T1000 (cell line): ENCODE data around the gene NOVA1.

Experiments
- DNase-seq: peaks from one replicate; lab custom pipeline; 2025; ENCODE audit warnings: mixed read lengths; lab: John Stamatoyannopoulos, UW

Gene NOVA1

DNA sequence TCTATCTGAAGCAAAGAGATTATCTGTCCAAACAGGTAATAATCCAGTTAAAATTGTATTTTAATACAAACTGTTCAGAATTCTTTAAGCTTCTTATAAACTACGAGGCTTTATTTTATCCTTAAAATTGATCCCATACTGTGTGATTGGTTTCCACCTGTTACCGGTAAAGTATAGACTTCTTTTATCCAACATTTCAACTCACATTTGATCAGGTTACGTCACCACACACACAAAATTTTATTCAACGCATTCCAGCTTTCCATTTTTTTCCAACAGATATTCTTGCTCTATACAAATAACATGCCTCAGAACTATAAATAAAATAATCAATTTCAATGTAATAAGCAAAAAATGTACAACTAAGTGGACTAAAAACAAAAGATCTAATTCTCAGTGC, 4.5 kb downstream of the NOVA1 start:
- no peak for DNase-seq

DNA sequence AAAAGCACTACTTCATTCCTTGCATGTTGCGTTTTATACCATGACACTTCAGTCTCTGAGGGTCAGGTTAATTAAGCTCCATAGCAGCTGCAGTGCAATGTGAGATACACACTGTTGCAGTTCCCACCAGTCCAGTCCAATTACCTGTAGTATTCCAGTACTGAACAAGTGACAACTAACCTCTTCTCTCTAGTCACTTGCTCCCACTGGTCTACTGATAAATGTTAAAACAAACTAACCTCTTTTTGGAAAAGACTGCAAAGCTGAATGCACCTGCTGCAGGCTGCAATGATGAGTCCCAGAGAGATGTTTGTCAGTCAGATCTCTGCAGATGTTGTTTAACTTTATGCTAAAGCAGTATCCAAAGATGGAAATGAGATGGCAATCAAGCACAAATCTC, 7.9 kb downstream of the NOVA1 start:
- no peak for DNase-seq

DNA sequence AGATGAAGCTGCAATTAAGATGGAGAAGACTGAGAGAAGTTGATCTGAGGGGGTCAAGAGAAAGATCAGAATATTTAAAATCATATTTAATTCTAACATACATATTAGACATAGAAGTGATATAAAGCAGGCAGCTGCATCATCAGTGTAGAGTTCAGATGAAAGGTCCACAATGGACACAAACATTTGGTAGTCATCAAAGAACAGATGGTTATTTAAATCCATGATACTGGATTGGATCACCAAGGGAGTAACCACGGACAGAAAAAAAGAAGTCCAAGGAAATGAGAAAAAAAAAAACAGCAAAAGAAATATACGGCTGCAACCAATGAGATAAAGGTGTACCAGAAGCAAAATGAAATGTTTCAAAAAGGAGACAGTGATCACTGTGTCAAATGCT, 20.1 kb downstream of the NOVA1 start:
- no peak for DNase-seq

- no peak for DNase-seq
Observed at GRCh38 chr14:26554069-26554772, 43.6 kb downstream of the NOVA1 start.

DNA sequence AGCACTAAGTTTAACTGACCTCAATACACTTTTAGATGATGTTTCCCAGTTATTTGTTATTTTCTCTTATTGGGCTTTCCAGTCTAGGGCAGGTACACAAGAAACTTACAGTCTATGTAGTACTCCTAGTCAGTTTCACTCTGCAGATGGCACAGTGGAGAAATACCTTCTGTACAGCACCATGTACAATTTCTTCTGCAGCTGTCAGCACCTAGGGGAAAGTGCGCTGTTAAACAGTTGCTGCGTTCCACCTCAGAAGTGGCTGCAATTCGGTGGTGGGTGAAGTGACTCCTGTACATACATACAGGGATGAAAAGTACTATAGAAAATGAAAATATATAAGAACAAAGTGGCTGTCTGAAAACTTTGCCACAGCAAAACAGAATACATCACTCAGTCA, 48.3 kb downstream of the NOVA1 start:
- DNase-seq, result no peak

DNA sequence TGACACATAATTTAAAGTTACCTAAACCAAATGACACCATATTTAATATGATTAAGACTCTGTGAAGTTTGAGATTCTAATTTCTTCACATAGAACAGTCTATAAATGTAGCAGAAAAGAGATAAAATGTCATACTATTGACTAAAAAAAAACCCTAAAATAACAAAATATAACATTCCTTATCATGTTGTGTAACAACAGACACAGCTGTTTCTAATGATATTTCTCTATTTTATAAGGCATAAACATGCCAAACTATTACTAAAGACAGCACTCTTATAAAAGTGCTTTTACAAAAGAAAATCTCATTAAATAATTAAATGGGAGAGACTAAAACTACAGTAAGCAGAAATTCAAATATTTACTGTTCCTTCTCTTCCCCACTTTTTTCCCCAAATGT, 49.4 kb downstream of the NOVA1 start:
- no peak for DNase-seq

GRCh38 chr14:26538176-26538575, 59.7 kb downstream of the NOVA1 start:
- DNase-seq, result no peak

DNA sequence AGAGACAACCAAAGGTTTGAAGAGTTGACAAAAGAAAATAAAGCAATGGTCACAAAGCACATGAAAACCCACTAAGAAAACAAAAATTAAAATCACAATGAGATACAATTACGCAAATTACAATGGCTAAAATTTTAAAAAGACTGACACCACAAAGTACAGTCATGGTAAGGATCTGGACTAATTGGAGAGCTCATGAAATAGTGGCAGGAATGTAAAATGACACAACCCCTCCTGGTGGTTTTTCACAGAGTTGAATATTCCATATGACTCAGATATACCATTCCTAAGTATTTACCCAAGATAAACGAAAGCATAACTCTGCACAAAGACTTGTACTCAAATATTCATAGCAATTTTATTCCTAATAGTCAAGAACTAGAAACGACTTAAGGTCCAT, 65.9 kb downstream of the NOVA1 start:
- no peak for DNase-seq

GRCh38 chr14:26528415-26529182, 69.2 kb downstream of the NOVA1 start:
- DNase-seq, result no peak

- DNase-seq, result peak; percentile 5
Observed at GRCh38 chr14:26527095-26527494, 70.7 kb downstream of the NOVA1 start.

DNA sequence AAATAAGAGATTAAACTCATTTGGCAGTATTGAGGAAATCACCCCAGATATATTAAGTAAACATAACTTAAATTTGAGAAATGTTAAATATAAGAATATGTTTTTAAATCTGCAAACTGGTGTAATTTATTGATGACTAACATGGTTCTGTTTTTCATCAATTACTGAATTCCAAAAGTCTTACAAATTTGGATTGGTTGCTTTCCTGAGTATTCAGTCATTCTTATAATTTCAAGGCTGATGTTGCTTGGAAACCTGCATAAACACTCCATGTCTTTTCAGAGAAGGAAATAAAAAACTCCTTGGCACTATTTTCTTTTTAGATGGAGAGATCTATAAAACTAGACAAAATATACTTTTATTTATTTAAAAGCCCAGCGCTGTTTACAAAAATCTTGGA, 71.7 kb downstream of the NOVA1 start:
- DNase-seq, result no peak

DNA sequence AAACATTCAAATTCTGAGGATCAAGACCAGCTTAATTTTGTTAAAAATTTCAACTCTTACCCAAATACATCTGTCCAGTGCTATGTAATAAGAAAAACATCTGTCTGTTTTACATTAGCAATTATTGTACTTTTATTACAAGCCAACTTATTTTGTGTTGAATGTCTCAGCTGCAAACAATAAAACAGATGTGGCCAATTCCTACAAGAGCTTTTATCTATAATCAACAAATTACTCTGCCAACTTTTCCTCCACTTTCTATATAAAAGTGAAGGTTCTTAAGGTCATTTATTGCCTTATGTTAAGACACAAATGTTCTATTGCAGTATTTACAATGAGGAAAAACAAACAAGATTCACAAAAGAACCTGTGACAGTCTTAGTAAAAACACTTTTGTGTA, 72.7 kb downstream of the NOVA1 start:
- no peak for DNase-seq

DNA sequence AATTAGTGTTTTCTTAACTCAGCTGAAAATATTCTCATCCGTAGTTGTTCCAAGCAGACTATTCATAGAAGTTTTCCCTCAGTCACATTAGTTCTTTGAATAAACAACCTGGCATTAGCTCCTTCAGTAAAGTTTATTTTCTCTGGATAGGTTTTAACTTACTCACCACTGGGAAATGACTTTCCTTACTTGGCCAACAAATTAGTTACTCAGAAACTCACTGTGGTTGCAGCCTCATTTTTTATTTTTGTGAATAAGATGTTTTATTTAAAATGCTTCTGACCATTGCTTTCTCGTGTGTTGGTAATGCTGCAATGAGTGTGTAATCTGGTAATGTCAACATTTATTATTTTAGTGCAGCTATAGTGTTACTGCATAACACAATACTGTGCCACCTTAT, 74.9 kb downstream of the NOVA1 start:
- no peak for DNase-seq

DNA sequence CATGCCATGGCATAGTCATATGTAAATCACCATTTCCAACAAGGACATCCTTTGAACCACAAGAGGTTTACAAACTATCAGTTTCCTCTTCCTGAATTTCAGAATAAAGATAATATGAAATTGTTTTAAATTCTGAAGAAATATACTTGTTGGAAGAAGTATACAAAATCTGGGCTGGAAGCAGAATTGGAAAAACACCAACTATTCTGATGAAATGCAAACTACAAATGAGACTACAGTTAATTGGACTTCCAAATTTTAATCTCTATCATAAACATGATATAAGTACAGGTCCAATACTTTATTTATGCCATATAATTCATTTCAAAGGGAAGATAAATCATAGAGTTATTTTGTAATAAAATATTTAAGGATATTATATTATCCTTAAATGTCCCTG, 80.1 kb downstream of the NOVA1 start:
- DNase-seq, result no peak

DNA sequence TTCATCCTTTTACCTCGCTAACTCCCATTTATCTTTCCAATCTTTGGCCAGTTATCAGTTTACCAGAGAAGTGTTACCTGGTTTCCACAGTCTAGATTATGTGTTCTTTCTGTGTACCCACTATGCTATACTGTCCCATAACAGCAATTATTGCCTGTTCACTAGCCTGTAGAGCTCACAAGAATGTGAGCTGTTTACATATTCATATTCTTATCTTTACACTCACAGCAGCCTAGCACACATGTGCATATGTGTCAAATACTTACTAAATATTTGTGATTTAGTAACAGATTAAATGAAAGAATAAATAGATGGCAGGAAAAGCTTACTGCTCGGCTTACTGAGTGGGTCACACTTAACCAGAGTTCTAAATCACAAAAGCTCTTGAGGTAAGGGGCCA, 97.8 kb downstream of the NOVA1 start:
- DNase-seq, result no peak

DNA sequence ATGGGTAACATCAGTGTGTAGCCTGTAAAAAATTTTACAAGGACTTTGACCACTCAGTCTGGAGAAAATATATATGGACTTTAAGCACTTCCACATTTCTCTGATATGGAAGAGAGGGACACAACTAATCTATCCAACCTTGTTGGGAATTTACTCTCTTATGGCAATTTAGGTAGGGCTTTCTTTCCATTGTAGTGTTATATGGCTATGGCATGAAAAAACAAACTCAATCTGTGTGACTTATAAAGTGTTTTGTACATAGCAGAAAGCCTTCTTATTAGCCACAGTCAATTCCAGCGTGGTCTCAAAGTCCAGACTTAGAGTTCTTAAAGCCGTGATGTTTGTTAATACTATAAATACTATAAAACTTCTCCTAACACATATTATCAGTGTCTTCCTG, 98.3 kb downstream of the NOVA1 start:
- no peak for DNase-seq

DNA sequence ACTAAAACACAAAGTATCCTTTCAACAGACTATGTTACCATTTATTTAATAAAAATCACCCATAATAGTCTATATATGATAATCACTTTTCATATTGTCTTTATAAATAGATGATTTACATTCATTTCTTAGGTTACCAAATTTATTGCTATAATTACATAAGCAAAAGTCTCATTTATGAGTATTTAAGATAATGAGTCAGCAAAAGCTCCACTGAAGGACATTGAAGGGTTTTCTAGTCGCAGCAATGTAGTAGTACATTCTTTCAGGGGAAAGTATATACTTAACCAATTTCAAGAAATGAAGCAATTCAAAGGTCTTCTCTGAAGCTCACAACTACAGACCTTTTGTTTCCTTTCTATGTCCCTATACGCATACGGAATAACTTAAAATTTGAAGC, 110.9 kb downstream of the NOVA1 start:
- no peak for DNase-seq

DNA sequence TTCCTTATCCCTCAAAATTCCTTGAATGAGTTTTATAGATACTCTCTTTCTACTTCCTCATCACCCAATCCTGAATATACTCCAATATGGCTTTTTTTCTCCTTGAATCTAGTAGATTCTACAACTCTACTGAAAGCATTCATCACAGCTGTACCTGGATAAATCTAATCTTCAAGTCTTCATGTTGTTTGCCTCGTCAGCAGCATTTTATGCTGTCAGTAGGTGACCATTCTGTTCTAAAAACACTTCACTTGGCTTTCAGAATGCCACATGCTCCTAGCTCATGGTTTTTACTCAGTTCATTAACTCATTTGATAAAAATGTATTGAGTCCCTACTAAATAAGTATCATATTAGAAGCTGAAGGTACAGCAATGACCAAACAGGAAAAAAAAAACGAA, 113.3 kb downstream of the NOVA1 start:
- DNase-seq, result no peak

DNA sequence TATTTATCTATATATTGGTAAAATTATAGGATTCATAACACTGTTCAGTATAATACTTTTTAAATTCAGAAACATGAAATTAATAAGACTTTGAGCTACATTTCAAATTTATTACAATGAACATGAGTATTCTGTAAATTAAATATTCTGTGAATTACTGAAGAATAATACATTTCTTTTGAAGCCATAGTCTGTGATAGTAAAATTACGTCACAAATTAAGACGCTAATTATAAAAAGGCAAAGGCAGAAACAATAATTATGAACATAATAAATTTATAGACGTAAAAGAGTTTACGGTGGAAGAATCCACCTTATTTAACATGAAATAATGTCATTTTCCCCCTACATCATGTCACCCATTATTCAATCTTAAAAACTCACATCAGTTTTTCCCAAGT, 118.9 kb downstream of the NOVA1 start:
- DNase-seq, result no peak

DNA sequence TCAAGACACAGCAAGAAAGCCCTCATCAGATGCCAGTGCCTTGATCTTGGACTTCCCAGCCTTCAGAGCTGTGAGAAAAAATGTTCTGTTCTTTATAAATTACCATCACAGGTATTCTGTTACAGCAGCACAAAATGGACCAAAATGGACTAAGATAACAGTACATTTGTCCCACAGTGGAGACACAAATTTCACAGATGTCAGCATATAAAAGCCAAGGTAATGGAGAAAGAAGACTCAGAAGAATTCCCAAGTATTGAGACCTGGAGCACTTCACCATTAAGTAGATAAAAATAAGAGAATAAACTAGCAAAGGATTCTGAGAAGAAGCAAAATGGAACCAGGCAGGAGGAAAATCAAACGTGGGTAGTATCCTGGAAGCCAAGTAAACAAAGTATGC, 131.0 kb downstream of the NOVA1 start:
- DNase-seq, result no peak

DNA sequence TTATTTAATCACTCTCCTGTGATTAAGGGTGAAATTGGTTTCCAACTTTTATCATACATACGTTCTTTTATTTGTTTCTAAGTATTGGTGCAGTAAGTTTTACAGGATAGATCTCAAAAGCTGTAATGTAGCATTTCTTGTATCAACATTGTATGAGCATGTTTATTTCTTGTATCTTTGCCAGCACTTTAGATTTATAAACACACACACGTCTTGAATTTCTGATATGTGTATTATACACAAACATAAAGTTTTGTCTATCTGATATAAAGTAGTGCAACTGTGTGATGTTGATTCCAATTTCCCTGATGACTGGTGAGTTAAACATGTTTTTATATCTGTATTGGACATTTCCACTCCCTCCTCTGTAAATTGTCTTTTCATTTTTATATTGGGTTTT, 134.7 kb downstream of the NOVA1 start:
- DNase-seq, result no peak

GRCh38 chr14:26454105-26454504, 143.7 kb downstream of the NOVA1 start:
- DNase-seq, result no peak

DNA sequence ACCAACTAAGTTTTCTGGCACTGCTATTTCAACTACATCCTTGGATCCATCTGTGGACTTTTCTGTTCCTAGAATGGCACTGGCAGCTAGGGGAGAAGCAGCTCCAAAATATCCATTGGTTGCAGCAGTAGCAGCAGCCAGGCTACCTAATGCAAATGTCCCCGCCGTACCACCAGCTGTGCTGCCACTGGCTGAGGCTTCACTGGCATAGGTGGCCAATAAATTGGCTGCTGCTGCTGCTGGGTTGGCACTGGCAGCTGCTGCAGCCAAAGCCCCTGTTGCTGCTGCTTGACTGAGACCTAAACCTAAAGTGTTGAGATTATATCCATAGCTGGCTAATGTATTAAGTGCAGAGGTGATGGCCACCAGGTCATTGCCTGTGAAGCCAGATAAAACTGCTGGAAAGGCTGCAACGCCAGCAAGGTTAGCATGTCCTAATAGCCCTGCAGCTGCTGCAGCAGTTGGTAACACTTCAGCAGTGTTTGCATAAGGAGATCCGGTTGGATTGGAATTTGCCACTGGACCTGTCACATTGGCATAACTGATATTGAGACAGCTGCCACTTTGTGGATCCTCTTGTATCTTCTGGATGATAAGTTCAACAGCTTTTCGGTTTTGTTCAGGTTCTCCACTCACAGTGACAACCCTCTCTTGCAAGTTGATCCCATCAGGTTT, 149.5 kb downstream of the NOVA1 start:
- DNase-seq, result no peak
